SH-SY5Y (cell line): ENCODE measurements around the gene TRAPPC14.

Experiments used
- GATA2 ChIP-seq: IDR thresholded peaks from 2 replicates; pipeline ENCODE4 v1.6.1; 2011; ENCODE audit warnings: mild to moderate bottlenecking, low read depth, low read length
- GATA3 ChIP-seq: IDR thresholded peaks from 2 replicates; pipeline ENCODE4 v1.6.1; 2011; ENCODE audit warnings: low read depth, mild to moderate bottlenecking, low read length, moderate library complexity

- TF ChIP-seq GATA2 (no peak), GATA3 (no peak)
Measured at GRCh38 chr7:100195222-100195621, 36.7 kb upstream of the TRAPPC14 start.
